Liver (tissue), 9 donors: ENCODE results near the gene CIB2. TPM values are rescaled to one million over a fixed set of nuclear protein-coding genes. Genes with fewer than 3 reads are reported as not detected.
A peak's percentile ranks its signal among the peaks of the same experiment; 100 is the strongest.

Experiments
- DNase-seq: peaks from one replicate; pipeline ENCODE4 v3.0.0-alpha.2; 2017; ENCODE audit warnings: low spot score
- H3K27ac ChIP-seq, 2 donors: one replicate each; pipeline ENCODE4 v1.7.0; 2013; ENCODE audit warnings: inconsistent platforms in 2 of 2, low read length in 2 of 2, control low read depth in 1 of 2, low read depth in 1 of 2, mild to moderate bottlenecking in 1 of 2
- H3K27me3 ChIP-seq, 4 donors: one replicate each; pipeline versions ENCODE4 v1.6.1 to v1.7.0; 2013; ENCODE audit warnings: low read length in 3 of 4, inconsistent platforms in 1 of 4, mild to moderate bottlenecking in 1 of 4, moderate library complexity in 1 of 4; ENCODE audit not compliant: control insufficient read depth in 4 of 4, insufficient read depth in 4 of 4
- H3K36me3 ChIP-seq, 4 donors: one replicate each; pipeline versions ENCODE4 v1.6.1 to v1.7.0; 2013; ENCODE audit warnings: low read length in 3 of 4, mild to moderate bottlenecking in 3 of 4, low read depth in 1 of 4, moderate library complexity in 1 of 4; ENCODE audit not compliant: control insufficient read depth in 4 of 4, insufficient read depth in 3 of 4
- H3K4me1 ChIP-seq, 4 donors: one replicate each; pipeline versions ENCODE4 v1.6.1 to v1.7.0; 2013; ENCODE audit warnings: low read length in 3 of 4, mild to moderate bottlenecking in 3 of 4, moderate library complexity in 1 of 4; ENCODE audit not compliant: control insufficient read depth in 4 of 4, insufficient read depth in 4 of 4
- H3K4me3 ChIP-seq, 3 donors: one replicate each; pipeline versions ENCODE4 v1.6.1 to v1.7.0; 2013; ENCODE audit warnings: low read length in 3 of 3, control low read depth in 1 of 3, low read depth in 1 of 3, mild to moderate bottlenecking in 1 of 3
- H3K9ac ChIP-seq, 2 donors: one replicate each; pipeline ENCODE4 v1.7.0; 2013; ENCODE audit warnings: low read length in 2 of 2, mild to moderate bottlenecking in 2 of 2, moderate library complexity in 2 of 2, control low read depth in 1 of 2, low read depth in 1 of 2
- H3K9me3 ChIP-seq, 4 donors: one replicate each; pipeline versions ENCODE4 v1.6.1 to v1.7.0; 2013; ENCODE audit warnings: low read length in 3 of 4; ENCODE audit not compliant: control insufficient read depth in 4 of 4
- ATF3 ChIP-seq: IDR thresholded peaks from 2 replicates; pipeline ENCODE4 v1.6.1; 2016; ENCODE audit warnings: antibody characterized with exemption
- EGR1 ChIP-seq, 2 donors: IDR thresholded peaks; 2 replicates each; pipeline ENCODE4 v1.6.1; 2016 to 2018; ENCODE audit warnings: antibody characterized with exemption in 2 of 2, low read depth in 2 of 2
- FOXA1 ChIP-seq: IDR thresholded peaks from 2 replicates; pipeline ENCODE4 v1.6.1; 2016; ENCODE audit warnings: antibody characterized with exemption
- FOXA2 ChIP-seq: IDR thresholded peaks from 2 replicates; pipeline ENCODE4 v1.6.1; 2016; ENCODE audit warnings: antibody characterized with exemption
- GABPA ChIP-seq, 2 donors: IDR thresholded peaks in 1 of 2; conservative IDR thresholded peaks in 1 of 2; 2 replicates each; pipeline ENCODE4 v1.6.1; 2016; ENCODE audit warnings: antibody characterized with exemption in 2 of 2, mild to moderate bottlenecking in 1 of 2, moderate library complexity in 1 of 2
- HNF4A ChIP-seq, 2 donors: conservative IDR thresholded peaks; 2 replicates each; pipeline ENCODE4 v1.6.1; 2016; ENCODE audit warnings: antibody characterized with exemption in 2 of 2, mild to moderate bottlenecking in 2 of 2
- HNF4G ChIP-seq: IDR thresholded peaks from 2 replicates; pipeline ENCODE4 v1.6.1; 2016; ENCODE audit warnings: antibody characterized with exemption
- JUND ChIP-seq, 2 donors: IDR thresholded peaks; 2 replicates each; pipeline ENCODE4 v1.6.1; 2016; ENCODE audit warnings: antibody characterized with exemption in 2 of 2
- MAX ChIP-seq: IDR thresholded peaks from 2 replicates; pipeline ENCODE4 v1.6.1; 2016; ENCODE audit warnings: antibody characterized with exemption
- REST ChIP-seq: IDR thresholded peaks from 2 replicates; pipeline ENCODE4 v1.6.1; 2016; ENCODE audit warnings: antibody characterized with exemption, mild to moderate bottlenecking
- RXRA ChIP-seq, 2 donors: IDR thresholded peaks; 2 replicates each; pipeline ENCODE4 v1.6.1; 2017 to 2018; ENCODE audit warnings: antibody characterized with exemption in 2 of 2, mild to moderate bottlenecking in 1 of 2
- SP1 ChIP-seq: IDR thresholded peaks from 2 replicates; pipeline ENCODE4 v1.6.1; 2018; ENCODE audit warnings: antibody characterized with exemption, mild to moderate bottlenecking
- TAF1 ChIP-seq: conservative IDR thresholded peaks from 2 replicates; pipeline ENCODE4 v1.6.1; 2016; ENCODE audit warnings: antibody characterized with exemption, mild to moderate bottlenecking
- YY1 ChIP-seq: IDR thresholded peaks from 2 replicates; pipeline ENCODE4 v1.6.1; 2016; ENCODE audit warnings: antibody characterized with exemption, mild to moderate bottlenecking
- ZBTB33 ChIP-seq: IDR thresholded peaks from 2 replicates; pipeline ENCODE4 v1.6.1; 2016; ENCODE audit warnings: antibody characterized with exemption
- WGBS: extraction: QIAGEN DNeasy Blood & Tissue Kit; methylation state at CpG from one replicate; pipeline ENCODE4 v1.1.7; 2013; 5-methylcytosine and 5-hydroxymethylcytosine counted together
- polyA plus RNA-seq, 2 donors: library from polyadenylated mRNA; stranded (reverse) in 1 of 2; unstranded in 1 of 2; fragments of 200-250 nt in 1 of 2; fragments of >200 nt in 1 of 2; fragmentation: Nextera tagmentation in 1 of 2; extraction: Ambion mirVana in 1 of 2; gene quantifications; one replicate each; pipeline versions ENCODE4 v1.2.1 to v1.2.3, GENCODE V29; 2013 to 2015
- total RNA-seq, 2 donors: library from RNA; depleted of rRNA; stranded (reverse); fragments of >200 nt; gene quantifications; one replicate each; pipeline ENCODE4 v1.2.3, GENCODE V29; 2014
- donor health status: healthy.
- donor health status: healthy.
- donor health status: healthy.
- donor health status: healthy.
- donor health status: healthy.

CIB2 gene
- total and polyA plus RNA-seq, 4 donors = 0.25 to 2.2 (median 0.53) TPM

- TF ChIP-seq REST = no peak
Measured at GRCh38 chr15:78067328-78068228, 63.7 kb downstream of the CIB2 start (continued).

- Histone ChIP-seq H3K9me3 (no peaks in the 10 kb centered on the region), H3K27ac (peak overlapping the region; percentile 97 to 98), H3K9ac (peak overlapping the region in 1 of 2 donors; percentile 79), H3K27me3 (no peaks in the 10 kb centered on the region), H3K36me3 (no peaks in the 10 kb centered on the region), H3K4me3 (no peak overlapping the region), H3K4me1 (peaks cover 32 to 84% (median 53%) of the 10 kb centered on the region in 4 donors)
- no peak for TF ChIP-seq GABPA (IDR thresholded peaks at IDR 0.05 in 1 of 2, conservative IDR thresholded peaks at IDR 0.05 in 1 of 2)
- no peak for TF ChIP-seq YY1
- TF ChIP-seq SP1 = no peak
- no peak for TF ChIP-seq RXRA (IDR thresholded peaks at IDR 0.05)
- no peak for TF ChIP-seq HNF4G
- no peak for TF ChIP-seq FOXA2
- no peak for TF ChIP-seq MAX
- TF ChIP-seq ZBTB33 = no peak
- TF ChIP-seq FOXA1 = no peak
- no peak for TF ChIP-seq EGR1 (IDR thresholded peaks at IDR 0.05; ENCODE audit: low read depth in 2 of 2)
- no peak for TF ChIP-seq REST
- TF ChIP-seq TAF1 = no peak
- TF ChIP-seq JUND (IDR thresholded peaks at IDR 0.05) = no peak
- TF ChIP-seq HNF4A (conservative IDR thresholded peaks at IDR 0.05) = no peak
- TF ChIP-seq ATF3 = no peak
- DNase-seq = no peak
- 62% methylated on average over 7 of the region's 7 CpGs for WGBS
Measured at GRCh38 chr15:78065973-78066946, 65.0 kb downstream of the CIB2 start.
